H9 (cell line): ENCODE measurements around the gene CYP2W1. TPM values are rescaled to one million over a fixed set of nuclear protein-coding genes. Genes with fewer than 3 reads are reported as not detected.

Source experiments
- DNase-seq: peaks from one replicate; pipeline ENCODE4 v3.0.0-alpha.2; 2017
- H2AFZ ChIP-seq: one replicate; pipeline ENCODE4 v1.6.1; 2013; ENCODE audit warnings: mild to moderate bottlenecking, low read length, control low read depth, moderate library complexity
- H2AK5ac ChIP-seq: 2 replicates; pipeline ENCODE4 v1.6.1; 2013; ENCODE audit warnings: low read length, control low read depth, mixed read lengths; ENCODE audit not compliant: insufficient read length
- H2BK120ac ChIP-seq: one replicate; pipeline ENCODE4 v1.6.1; 2013; ENCODE audit warnings: low read depth, mild to moderate bottlenecking, low read length, control low read depth, inconsistent platforms; ENCODE audit not compliant: poor library complexity, severe bottlenecking
- H2BK12ac ChIP-seq: 2 replicates; pipeline ENCODE4 v1.6.1; 2013; ENCODE audit warnings: low read length, control low read depth, mixed read lengths, low read depth; ENCODE audit not compliant: insufficient read length
- H2BK15ac ChIP-seq: 2 replicates; pipeline ENCODE4 v1.6.1; 2013; ENCODE audit warnings: low read depth, low read length, control low read depth
- H2BK20ac ChIP-seq: one replicate; pipeline ENCODE4 v1.6.1; 2013; ENCODE audit warnings: low read depth, mild to moderate bottlenecking, low read length, control low read depth, inconsistent platforms; ENCODE audit not compliant: poor library complexity, severe bottlenecking
- H2BK5ac ChIP-seq: 2 replicates; pipeline ENCODE4 v1.6.1; 2013; ENCODE audit warnings: low read length, control low read depth, mixed read lengths; ENCODE audit not compliant: insufficient read length
- H3K14ac ChIP-seq: 2 replicates; pipeline ENCODE4 v1.6.1; 2013; ENCODE audit warnings: low read length, control low read depth; ENCODE audit not compliant: insufficient read depth
- H3K18ac ChIP-seq: 2 replicates; pipeline ENCODE4 v1.6.1; 2013; ENCODE audit warnings: low read depth, mild to moderate bottlenecking, mixed read lengths, low read length, control low read depth; ENCODE audit not compliant: insufficient read length
- H3K23ac ChIP-seq: 2 replicates; pipeline ENCODE4 v1.6.1; 2013; ENCODE audit warnings: low read length, control low read depth, mixed read lengths, low read depth; ENCODE audit not compliant: insufficient read length
- H3K23me2 ChIP-seq: 2 replicates; pipeline ENCODE4 v1.6.1; 2013; ENCODE audit warnings: low read depth, mild to moderate bottlenecking, mixed read lengths, low read length, control low read depth; ENCODE audit not compliant: insufficient read length, poor library complexity, severe bottlenecking
- H3K27ac ChIP-seq: 2 replicates; pipeline ENCODE4 v1.5.1; 2013; ENCODE audit warnings: low read length, control low read depth, mixed read lengths, low read depth; ENCODE audit not compliant: insufficient read length
- H3K27me3 ChIP-seq: 2 replicates; pipeline ENCODE4 v1.6.1; 2013; ENCODE audit warnings: low read length, control low read depth, inconsistent platforms; ENCODE audit not compliant: insufficient read depth
- H3K4ac ChIP-seq: 2 replicates; pipeline ENCODE4 v1.6.1; 2013; ENCODE audit warnings: low read depth, mild to moderate bottlenecking, control low read depth, inconsistent platforms, low read length, moderate library complexity
- H3K4me1 ChIP-seq: 2 replicates; pipeline ENCODE4 v1.6.1; 2013; ENCODE audit warnings: low read length, control low read depth, inconsistent platforms; ENCODE audit not compliant: insufficient read depth
- H3K4me2 ChIP-seq: 2 replicates; pipeline ENCODE4 v1.6.1; 2013; ENCODE audit warnings: low read length, control low read depth, mixed read lengths; ENCODE audit not compliant: insufficient read length, insufficient read depth
- H3K56ac ChIP-seq: 2 replicates; pipeline ENCODE4 v1.6.1; 2013; ENCODE audit warnings: low read depth, mild to moderate bottlenecking, mixed read lengths, low read length, control low read depth; ENCODE audit not compliant: insufficient read length
- H3K79me1 ChIP-seq: 2 replicates; pipeline ENCODE4 v1.6.1; 2013; ENCODE audit warnings: low read depth, mild to moderate bottlenecking, moderate library complexity, low read length, control low read depth, inconsistent platforms; ENCODE audit not compliant: insufficient read depth, poor library complexity, severe bottlenecking
- H3K79me2 ChIP-seq: 2 replicates; pipeline ENCODE4 v1.6.1; 2013; ENCODE audit warnings: low read length, control low read depth, inconsistent platforms; ENCODE audit not compliant: insufficient read depth
- H3K9ac ChIP-seq: 2 replicates; pipeline ENCODE4 v1.6.1; 2013; ENCODE audit warnings: low read length, control low read depth, mixed read lengths; ENCODE audit not compliant: insufficient read length; ENCODE audit errors: extremely low read depth
- H3K9me3 ChIP-seq: one replicate; pipeline ENCODE4 v1.6.1; 2013; ENCODE audit warnings: low read depth, low read length, inconsistent platforms; ENCODE audit not compliant: control insufficient read depth
- H3T11ph ChIP-seq: one replicate; pipeline ENCODE4 v1.6.1; 2013; ENCODE audit warnings: mild to moderate bottlenecking, low read length, control low read depth, inconsistent platforms
- H4K20me1 ChIP-seq: one replicate; pipeline ENCODE4 v1.6.1; 2013; ENCODE audit not compliant: control insufficient read depth, insufficient read length, insufficient read depth
- H4K5ac ChIP-seq: 2 replicates; pipeline ENCODE4 v1.6.1; 2013; ENCODE audit warnings: low read depth, mild to moderate bottlenecking, mixed read lengths, low read length, control low read depth; ENCODE audit not compliant: insufficient read length
- H4K8ac ChIP-seq: replicated peaks from 2 replicates; pipeline ENCODE4 v1.6.1; 2013; ENCODE audit warnings: low read length, control low read depth, mixed read lengths, low read depth; ENCODE audit not compliant: insufficient read length
- H4K91ac ChIP-seq: 2 replicates; pipeline ENCODE4 v1.6.1; 2013; ENCODE audit warnings: low read depth, mild to moderate bottlenecking, moderate library complexity, mixed read lengths, low read length, control low read depth; ENCODE audit not compliant: insufficient read length
- H3K27ac Mint-ChIP-seq, 3 experiments: 2 replicates in 2 of 3; 3 replicates in 1 of 3; pipeline ENCODE4 v1.8.0; 2020 to 2021; ENCODE audit warnings: mixed read lengths in 3 of 3, mild to moderate bottlenecking in 1 of 3, moderate library complexity in 1 of 3
- H3K27me3 Mint-ChIP-seq: 2 replicates; pipeline ENCODE4 v1.8.0; 2021; ENCODE audit warnings: low read depth, mild to moderate bottlenecking, moderate library complexity, mixed read lengths
- H3K36me3 Mint-ChIP-seq, 3 experiments: 2 replicates in 2 of 3; 3 replicates in 1 of 3; pipeline ENCODE4 v1.8.0; 2020 to 2021; ENCODE audit warnings: low read depth in 3 of 3, mixed read lengths in 3 of 3; ENCODE audit not compliant: insufficient read depth in 1 of 3
- H3K4me1 Mint-ChIP-seq, 2 experiments: 2 replicates each; pipeline ENCODE4 v1.8.0; 2020; ENCODE audit warnings: mixed read lengths in 2 of 2
- H3K4me3 Mint-ChIP-seq, 2 experiments: 2 replicates in 1 of 2; 3 replicates in 1 of 2; pipeline ENCODE4 v1.8.0; 2020 to 2021; ENCODE audit warnings: mild to moderate bottlenecking in 2 of 2, mixed read lengths in 2 of 2, moderate library complexity in 1 of 2
- H3K9me3 Mint-ChIP-seq, 2 experiments: 2 replicates in 1 of 2; 3 replicates in 1 of 2; pipeline ENCODE4 v1.8.0; 2020; ENCODE audit warnings: mild to moderate bottlenecking in 2 of 2, mixed read lengths in 2 of 2, moderate library complexity in 1 of 2
- WGBS: extraction: QIAGEN DNeasy Blood & Tissue Kit; methylation state at CpG from one replicate; pipeline ENCODE4 v1.1.7; 2013; ENCODE audit warnings: missing lambda C conversion rate, low lambda C conversion rate, mixed read lengths; ENCODE audit not compliant: insufficient read length; ENCODE audit errors: extremely low coverage; 5-methylcytosine and 5-hydroxymethylcytosine counted together
- total RNA-seq: library from RNA; stranded (reverse); gene quantifications from 2 replicates; pipeline ENCODE4 v1.2.1, GENCODE V29; 2021
- TF ChIP-seq, protein P1 (sequence below): fragments of 200-600 bp; sonication (generic); conservative IDR thresholded peaks from 3 replicates; pipeline ENCODE4 v1.8.0; 2021; ENCODE audit warnings: antibody characterized with exemption, mild to moderate bottlenecking

Gene CYP2W1
- total RNA-seq, 1 experiment from 2014 or later: not detected

DNA sequence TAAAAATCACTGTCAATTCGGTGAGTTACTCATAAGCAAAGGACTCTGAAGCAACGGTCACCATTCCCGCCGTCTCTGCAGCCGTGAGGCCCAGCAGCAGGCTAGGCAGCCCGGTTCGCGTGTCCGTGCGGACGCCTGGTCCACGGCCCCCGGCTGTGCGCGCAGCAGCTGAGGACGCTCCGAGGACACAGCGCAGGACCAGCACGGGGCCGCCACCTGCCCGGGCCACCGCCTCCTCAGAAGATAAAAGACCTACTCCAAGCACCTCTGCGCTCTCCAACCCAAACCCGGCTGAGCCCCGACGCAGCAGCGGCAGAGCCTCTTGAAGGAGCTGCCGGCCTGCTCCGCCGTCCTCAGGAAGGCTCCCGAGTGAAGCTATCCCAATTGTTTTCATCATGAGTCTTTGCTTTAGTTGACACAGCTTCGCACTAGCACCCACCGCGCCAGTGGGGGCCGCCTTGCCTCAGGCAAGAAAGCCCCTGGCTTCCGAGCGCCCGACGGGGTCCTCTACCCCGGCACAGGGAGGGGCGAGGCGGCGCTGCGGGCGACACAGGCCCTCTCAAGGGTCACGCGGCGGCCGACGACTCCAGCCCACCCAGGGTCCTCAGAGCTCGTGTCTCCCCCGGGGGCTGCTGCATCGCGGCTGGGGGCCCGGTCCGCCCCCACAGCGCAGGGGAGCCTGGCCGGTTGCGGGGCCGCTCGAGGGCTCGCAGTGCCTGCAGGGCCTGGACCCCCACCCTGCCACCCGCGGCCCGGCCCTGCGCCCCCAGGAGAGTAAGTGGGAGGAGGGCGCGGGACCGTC lies 44.5 kb downstream of the CYP2W1 start:
- DNase-seq: peak; percentile 56
- H3K27me3 ChIP-seq: no peaks in the 10 kb centered on the region
- no peak overlapping the region for H2BK20ac ChIP-seq
- no peak overlapping the region for H2BK15ac ChIP-seq
- no peak overlapping the region for H3K4me2 ChIP-seq
- no peak overlapping the region for H2BK120ac ChIP-seq
- WGBS: no CpG with 5 or more reads among the region's 69 CpGs
- no peaks in the 10 kb centered on the region for H3K79me1 ChIP-seq
- TF ChIP-seq, protein P1, sequence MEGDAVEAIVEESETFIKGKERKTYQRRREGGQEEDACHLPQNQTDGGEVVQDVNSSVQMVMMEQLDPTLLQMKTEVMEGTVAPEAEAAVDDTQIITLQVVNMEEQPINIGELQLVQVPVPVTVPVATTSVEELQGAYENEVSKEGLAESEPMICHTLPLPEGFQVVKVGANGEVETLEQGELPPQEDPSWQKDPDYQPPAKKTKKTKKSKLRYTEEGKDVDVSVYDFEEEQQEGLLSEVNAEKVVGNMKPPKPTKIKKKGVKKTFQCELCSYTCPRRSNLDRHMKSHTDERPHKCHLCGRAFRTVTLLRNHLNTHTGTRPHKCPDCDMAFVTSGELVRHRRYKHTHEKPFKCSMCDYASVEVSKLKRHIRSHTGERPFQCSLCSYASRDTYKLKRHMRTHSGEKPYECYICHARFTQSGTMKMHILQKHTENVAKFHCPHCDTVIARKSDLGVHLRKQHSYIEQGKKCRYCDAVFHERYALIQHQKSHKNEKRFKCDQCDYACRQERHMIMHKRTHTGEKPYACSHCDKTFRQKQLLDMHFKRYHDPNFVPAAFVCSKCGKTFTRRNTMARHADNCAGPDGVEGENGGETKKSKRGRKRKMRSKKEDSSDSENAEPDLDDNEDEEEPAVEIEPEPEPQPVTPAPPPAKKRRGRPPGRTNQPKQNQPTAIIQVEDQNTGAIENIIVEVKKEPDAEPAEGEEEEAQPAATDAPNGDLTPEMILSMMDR: no peak
- Mint-ChIP-seq H3K4me3 (peak overlapping the region; percentile 67 to 80), H3K36me3 (peaks cover 1 to 19% (median 3%) of the 10 kb centered on the region in 3 experiments), H3K27me3 (peaks cover 2% of the 10 kb centered on the region; the same call in 1 of the 2 replicates), H3K4me1 (peaks cover 13 to 25% of the 10 kb centered on the region in 2 experiments), H3K9me3 (no peaks in the 10 kb centered on the region), H3K27ac (peak overlapping the region in 1 of 3 experiments; percentile 93; a peak in 1 of 7 replicates)
- H3K4me1 ChIP-seq: no peaks in the 10 kb centered on the region
- H4K20me1 ChIP-seq: no peaks in the 10 kb centered on the region
- peak overlapping the region; percentile 40 for H3K18ac ChIP-seq
- H4K91ac ChIP-seq: no peak overlapping the region
- H2BK12ac ChIP-seq: no peak overlapping the region
- no peak overlapping the region for H3K23ac ChIP-seq
- H3K9me3 ChIP-seq: no peaks in the 10 kb centered on the region
- H3K4ac ChIP-seq: no peak overlapping the region
- no peaks in the 10 kb centered on the region for H3K23me2 ChIP-seq
- no peaks in the 10 kb centered on the region for H3K79me2 ChIP-seq
- H3T11ph ChIP-seq: no peak overlapping the region
- H3K9ac ChIP-seq: no peak overlapping the region
- peak overlapping the region; percentile 31; the same call in 1 of the 2 replicates for H3K14ac ChIP-seq
- no peak overlapping the region for H2AFZ ChIP-seq
- H3K27ac ChIP-seq: no peak overlapping the region
- no peak overlapping the region for H4K5ac ChIP-seq
- no peak overlapping the region for H4K8ac ChIP-seq
- no peak overlapping the region for H3K56ac ChIP-seq
- no peak overlapping the region for H2BK5ac ChIP-seq
- H2AK5ac ChIP-seq: no peak overlapping the region
